BLaER1 (cell line): ENCODE results near the gene GRPEL1.
A peak's percentile ranks its signal among the peaks of the same experiment; 100 is the strongest.

ENCODE experiments used
- H3K27ac ChIP-seq: shearing (Covaris generic); formaldehyde crosslinking; 2 replicates; pipeline ENCODE4 v1.8.1; 2022
- H3K27me3 ChIP-seq: shearing (Covaris generic); formaldehyde crosslinking; 2 replicates; pipeline ENCODE4 v1.8.1; 2022
- H3K36me3 ChIP-seq: shearing (Covaris generic); formaldehyde crosslinking; 2 replicates; pipeline ENCODE4 v1.8.1; 2022
- H3K4me1 ChIP-seq: shearing (Covaris generic); formaldehyde crosslinking; 2 replicates; pipeline ENCODE4 v1.8.1; 2022
- H3K4me2 ChIP-seq: shearing (Covaris generic); formaldehyde crosslinking; 2 replicates; pipeline ENCODE4 v1.8.1; 2022
- H3K4me3 ChIP-seq: shearing (Covaris generic); formaldehyde crosslinking; 2 replicates; pipeline ENCODE4 v1.8.1; 2022
- H3K9ac ChIP-seq: shearing (Covaris generic); formaldehyde crosslinking; 2 replicates; pipeline ENCODE4 v1.8.1; 2022
- H3K9me3 ChIP-seq: shearing (Covaris generic); formaldehyde crosslinking; 2 replicates; pipeline ENCODE4 v1.8.1; 2022
- H4K20me1 ChIP-seq: shearing (Covaris generic); formaldehyde crosslinking; 2 replicates; pipeline ENCODE4 v1.8.1; 2022
- Cebpa-rat ChIP-seq: shearing (Covaris generic); IDR thresholded peaks from 2 replicates; pipeline ENCODE4 v1.8.1; 2022

The GRPEL1 gene

GRCh38 chr4:7067452-7068278 lies at the start of gene GRPEL1:
TSS of gene GRPEL1 (minus strand) at chr4:7068064. CDS start at chr4:7068032, 32 bp downstream.
- no peaks in the 10 kb centered on the region for H3K9me3 ChIP-seq
- H4K20me1 ChIP-seq, result peaks cover 51% of the 10 kb centered on the region
- H3K9ac ChIP-seq, result peak within 1 kb of the TSS; percentile 96
- H3K4me1 ChIP-seq, result peaks cover 46% of the 10 kb centered on the region
- H3K36me3 ChIP-seq, result peaks cover 34% of the 10 kb centered on the region
- H3K27me3 ChIP-seq, result no peaks in the 10 kb centered on the region; the same call in 1 of the 2 replicates
- TF ChIP-seq Cebpa-rat, result no peak
- H3K4me2 ChIP-seq, result peak within 1 kb of the TSS; percentile 97
- peak within 1 kb of the TSS; percentile 99 for H3K4me3 ChIP-seq
- H3K27ac ChIP-seq, result peak within 1 kb of the TSS; percentile 95

GRCh38 chr4:7116705-7117104 lies 48.8 kb upstream of the GRPEL1 start:
- H3K27ac ChIP-seq, result no peak overlapping the region

GRCh38 chr4:7115557-7116340 lies 47.9 kb upstream of the GRPEL1 start:
- Histone ChIP-seq H3K27me3 (no peaks in the 10 kb centered on the region), H3K4me2 (no peak overlapping the region), H3K27ac (no peak overlapping the region), H3K4me3 (no peak overlapping the region), H3K9ac (no peak overlapping the region), H4K20me1 (no peaks in the 10 kb centered on the region), H3K36me3 (no peaks in the 10 kb centered on the region), H3K4me1 (no peaks in the 10 kb centered on the region), H3K9me3 (peaks cover 23% of the 10 kb centered on the region)
- TF ChIP-seq Cebpa-rat, result no peak

More at GRCh38 chr4:7116705-7117104, 48.8 kb upstream of the GRPEL1 start:
- no peaks in the 10 kb centered on the region for H3K36me3 ChIP-seq
- no peaks in the 10 kb centered on the region for H4K20me1 ChIP-seq
- no peaks in the 10 kb centered on the region for H3K27me3 ChIP-seq
- no peak for TF ChIP-seq Cebpa-rat
- H3K9me3 ChIP-seq, result peaks cover 13% of the 10 kb centered on the region
- H3K4me1 ChIP-seq, result no peaks in the 10 kb centered on the region
- no peak overlapping the region for H3K4me2 ChIP-seq
- H3K4me3 ChIP-seq, result no peak overlapping the region
- H3K9ac ChIP-seq, result no peak overlapping the region

GRCh38 chr4:7112656-7113055 lies 44.8 kb upstream of the GRPEL1 start:
- Histone ChIP-seq H3K4me1 (0 out of 2 replicates have a peak, but pooled peaks cover 2% of the 10 kb centered on the region), H3K36me3 (no peaks in the 10 kb centered on the region), H3K27me3 (no peaks in the 10 kb centered on the region), H3K9me3 (peaks cover 30% of the 10 kb centered on the region), H3K4me2 (no peak overlapping the region), H4K20me1 (no peaks in the 10 kb centered on the region), H3K4me3 (no peak overlapping the region), H3K27ac (no peak overlapping the region), H3K9ac (no peak overlapping the region)
- TF ChIP-seq Cebpa-rat, result no peak

GRCh38 chr4:7111441-7111840 lies 43.6 kb upstream of the GRPEL1 start:
- no peak overlapping the region for H3K27ac ChIP-seq
- H3K4me3 ChIP-seq, result no peak overlapping the region
- H3K9ac ChIP-seq, result no peak overlapping the region
- no peaks in the 10 kb centered on the region for H4K20me1 ChIP-seq
- peaks cover 30% of the 10 kb centered on the region for H3K9me3 ChIP-seq
- H3K36me3 ChIP-seq, result no peaks in the 10 kb centered on the region
- H3K27me3 ChIP-seq, result no peaks in the 10 kb centered on the region
- H3K4me2 ChIP-seq, result no peak overlapping the region
- no peak for TF ChIP-seq Cebpa-rat
- H3K4me1 ChIP-seq, result 0 out of 2 replicates have a peak, but pooled peaks cover 6% of the 10 kb centered on the region

- no peak overlapping the region for H3K27ac ChIP-seq
- H4K20me1 ChIP-seq, result no peaks in the 10 kb centered on the region
- H3K9me3 ChIP-seq, result peaks cover 30% of the 10 kb centered on the region
- 0 out of 2 replicates have a peak, but pooled peaks cover 6% of the 10 kb centered on the region for H3K4me1 ChIP-seq
- H3K27me3 ChIP-seq, result no peaks in the 10 kb centered on the region
- TF ChIP-seq Cebpa-rat, result no peak
- H3K9ac ChIP-seq, result no peak overlapping the region
- H3K4me3 ChIP-seq, result no peak overlapping the region
- no peak overlapping the region for H3K4me2 ChIP-seq
- no peaks in the 10 kb centered on the region for H3K36me3 ChIP-seq
Observed at GRCh38 chr4:7110546-7110945, 42.7 kb upstream of the GRPEL1 start.

GRCh38 chr4:7109169-7109568 lies 41.3 kb upstream of the GRPEL1 start:
- H3K27me3 ChIP-seq, result no peaks in the 10 kb centered on the region
- H3K9me3 ChIP-seq, result peaks cover 30% of the 10 kb centered on the region
- H3K9ac ChIP-seq, result no peak overlapping the region
- H3K4me1 ChIP-seq, result 0 out of 2 replicates have a peak, but pooled peaks cover 6% of the 10 kb centered on the region
- H4K20me1 ChIP-seq, result no peaks in the 10 kb centered on the region
- no peaks in the 10 kb centered on the region for H3K36me3 ChIP-seq
- H3K4me3 ChIP-seq, result no peak overlapping the region
- no peak for TF ChIP-seq Cebpa-rat
- no peak overlapping the region for H3K27ac ChIP-seq
- no peak overlapping the region for H3K4me2 ChIP-seq

- H3K9me3 ChIP-seq, result peaks cover 30% of the 10 kb centered on the region
Observed at GRCh38 chr4:7108660-7109059, 40.8 kb upstream of the GRPEL1 start.

GRCh38 chr4:7108046-7108625 lies 40.3 kb upstream of the GRPEL1 start:
- Histone ChIP-seq H3K27me3 (no peaks in the 10 kb centered on the region), H4K20me1 (no peaks in the 10 kb centered on the region), H3K4me2 (no peak overlapping the region), H3K9me3 (peaks cover 30% of the 10 kb centered on the region), H3K9ac (no peak overlapping the region), H3K4me3 (no peak overlapping the region), H3K36me3 (no peaks in the 10 kb centered on the region), H3K27ac (no peak overlapping the region), H3K4me1 (0 out of 2 replicates have a peak, but pooled peaks cover 11% of the 10 kb centered on the region)
- TF ChIP-seq Cebpa-rat, result no peak

More at GRCh38 chr4:7108660-7109059, 40.8 kb upstream of the GRPEL1 start:
- no peaks in the 10 kb centered on the region for H4K20me1 ChIP-seq
- no peak overlapping the region for H3K9ac ChIP-seq
- no peak for TF ChIP-seq Cebpa-rat
- no peak overlapping the region for H3K4me2 ChIP-seq
- no peaks in the 10 kb centered on the region for H3K36me3 ChIP-seq
- H3K27me3 ChIP-seq, result no peaks in the 10 kb centered on the region
- 0 out of 2 replicates have a peak, but pooled peaks cover 7% of the 10 kb centered on the region for H3K4me1 ChIP-seq
- H3K27ac ChIP-seq, result no peak overlapping the region
- H3K4me3 ChIP-seq, result no peak overlapping the region
